ENCODE data around the gene TMEM89.

Gene TMEM89

GRCh38 chr3:48596157-48596556 is 25.4 kb downstream of the TMEM89 start:
- Histone ChIP-seq H3K9ac (ENCODE audit: low read length in 2 of 2) (no peak overlapping the region), H3K9me3 (ENCODE audit: control insufficient read depth in 2 of 2, low read length in 2 of 2) (no peaks in the 10 kb centered on the region), H3K27me3 (ENCODE audit: control insufficient read depth in 1 of 2, insufficient read depth in 2 of 2, low read length in 2 of 2) (peaks cover 0 to 2% of the 10 kb centered on the region in 2 donors), H3K27ac (ENCODE audit: low read length) (peak overlapping the region; percentile 94), H3K4me1 (ENCODE audit: control insufficient read depth, insufficient read depth, low read length) (peaks cover 58% of the 10 kb centered on the region), H3K4me3 (ENCODE audit: low read length in 2 of 2) (no peak overlapping the region), H3K36me3 (ENCODE audit: control insufficient read depth in 2 of 2, insufficient read depth in 2 of 2, low read length in 2 of 2) (peaks cover 23 to 25% of the 10 kb centered on the region in 2 donors)

GRCh38 chr3:48595526-48596121 is 25.9 kb downstream of the TMEM89 start:
- Histone ChIP-seq H3K9ac (ENCODE audit: low read length in 2 of 2) (peak overlapping the region in 1 of 2 donors; percentile 62), H3K27ac (ENCODE audit: low read length) (peak overlapping the region; percentile 94), H3K9me3 (ENCODE audit: control insufficient read depth in 2 of 2, low read length in 2 of 2) (no peaks in the 10 kb centered on the region), H3K36me3 (ENCODE audit: control insufficient read depth in 2 of 2, insufficient read depth in 2 of 2, low read length in 2 of 2) (peaks cover 18 to 20% of the 10 kb centered on the region in 2 donors), H3K27me3 (ENCODE audit: control insufficient read depth in 1 of 2, insufficient read depth in 2 of 2, low read length in 2 of 2) (peaks cover 0 to 2% of the 10 kb centered on the region in 2 donors), H3K4me3 (ENCODE audit: low read length in 2 of 2) (peak overlapping the region; percentile 7 to 69), H3K4me1 (ENCODE audit: control insufficient read depth, insufficient read depth, low read length) (peaks cover 56% of the 10 kb centered on the region)

- Histone ChIP-seq H3K4me1 (ENCODE audit: control insufficient read depth, insufficient read depth, low read length) (peaks cover 51% of the 10 kb centered on the region), H3K27me3 (ENCODE audit: control insufficient read depth in 1 of 2, insufficient read depth in 2 of 2, low read length in 2 of 2) (peaks cover 0 to 2% of the 10 kb centered on the region in 2 donors), H3K36me3 (ENCODE audit: control insufficient read depth in 2 of 2, insufficient read depth in 2 of 2, low read length in 2 of 2) (peaks cover 13 to 14% of the 10 kb centered on the region in 2 donors), H3K9ac (ENCODE audit: low read length in 2 of 2) (peak within 1 kb of the TSS; percentile 55 to 62), H3K4me3 (ENCODE audit: low read length in 2 of 2) (peak within 1 kb of the TSS; percentile 59 to 69), H3K9me3 (ENCODE audit: control insufficient read depth in 2 of 2, low read length in 2 of 2) (no peaks in the 10 kb centered on the region), H3K27ac (ENCODE audit: low read length) (peak within 1 kb of the TSS; percentile 94)
These were observed 26.5 kb downstream of the TMEM89 start, which contains the start of gene COL7A1 for GRCh38 chr3:48595075-48595525. Gene COL7A1 (minus strand): TSS chr3:48595329. CDS start chr3:48595159, 170 bp downstream.

- peaks cover 0 to 2% of the 10 kb centered on the region in 2 donors for H3K27me3 ChIP-seq (ENCODE audit: control insufficient read depth in 1 of 2, insufficient read depth in 2 of 2, low read length in 2 of 2)
- no peak overlapping the region for H3K27ac ChIP-seq (ENCODE audit: low read length)
- H3K9ac ChIP-seq (ENCODE audit: low read length in 2 of 2), result peak overlapping the region; percentile 55 to 62
- peaks cover 7 to 9% of the 10 kb centered on the region in 2 donors for H3K36me3 ChIP-seq (ENCODE audit: control insufficient read depth in 2 of 2, insufficient read depth in 2 of 2, low read length in 2 of 2)
- H3K4me3 ChIP-seq (ENCODE audit: low read length in 2 of 2), result peak overlapping the region; percentile 59 to 69
- peaks cover 45% of the 10 kb centered on the region for H3K4me1 ChIP-seq (ENCODE audit: control insufficient read depth, insufficient read depth, low read length)
- no peaks in the 10 kb centered on the region for H3K9me3 ChIP-seq (ENCODE audit: control insufficient read depth in 2 of 2, low read length in 2 of 2)
These were observed 27.0 kb downstream of the TMEM89 start for GRCh38 chr3:48594417-48595049.

- no peak overlapping the region for H3K4me3 ChIP-seq (ENCODE audit: low read length in 2 of 2)
- no peak overlapping the region for H3K9ac ChIP-seq (ENCODE audit: low read length in 2 of 2)
- peaks cover 2 to 4% of the 10 kb centered on the region in 2 donors for H3K36me3 ChIP-seq (ENCODE audit: control insufficient read depth in 2 of 2, insufficient read depth in 2 of 2, low read length in 2 of 2)
- H3K27ac ChIP-seq (ENCODE audit: low read length), result no peak overlapping the region
- H3K9me3 ChIP-seq (ENCODE audit: control insufficient read depth in 2 of 2, low read length in 2 of 2), result no peaks in the 10 kb centered on the region
- H3K4me1 ChIP-seq (ENCODE audit: control insufficient read depth, insufficient read depth, low read length), result peaks cover 34% of the 10 kb centered on the region
- peaks cover 0 to 2% of the 10 kb centered on the region in 2 donors for H3K27me3 ChIP-seq (ENCODE audit: control insufficient read depth in 1 of 2, insufficient read depth in 2 of 2, low read length in 2 of 2)
These were observed 28.2 kb downstream of the TMEM89 start for GRCh38 chr3:48593337-48593736.

GRCh38 chr3:48592519-48593087 is 29.0 kb downstream of the TMEM89 start:
- no peak overlapping the region for H3K9ac ChIP-seq (ENCODE audit: low read length in 2 of 2)
- H3K36me3 ChIP-seq (ENCODE audit: control insufficient read depth in 2 of 2, insufficient read depth in 2 of 2, low read length in 2 of 2), result peaks cover 2 to 3% of the 10 kb centered on the region in 2 donors
- peaks cover 27% of the 10 kb centered on the region for H3K4me1 ChIP-seq (ENCODE audit: control insufficient read depth, insufficient read depth, low read length)
- H3K27me3 ChIP-seq (ENCODE audit: control insufficient read depth in 1 of 2, insufficient read depth in 2 of 2, low read length in 2 of 2), result peaks cover 0 to 2% of the 10 kb centered on the region in 2 donors
- no peak overlapping the region for H3K27ac ChIP-seq (ENCODE audit: low read length)
- H3K9me3 ChIP-seq (ENCODE audit: control insufficient read depth in 2 of 2, low read length in 2 of 2), result no peaks in the 10 kb centered on the region
- H3K4me3 ChIP-seq (ENCODE audit: low read length in 2 of 2), result no peak overlapping the region

GRCh38 chr3:48591886-48592518 is 29.6 kb downstream of the TMEM89 start:
- Histone ChIP-seq H3K27me3 (ENCODE audit: control insufficient read depth in 1 of 2, insufficient read depth in 2 of 2, low read length in 2 of 2) (peaks cover 0 to 2% of the 10 kb centered on the region in 2 donors), H3K4me3 (ENCODE audit: low read length in 2 of 2) (no peak overlapping the region), H3K9me3 (ENCODE audit: control insufficient read depth in 2 of 2, low read length in 2 of 2) (no peaks in the 10 kb centered on the region), H3K4me1 (ENCODE audit: control insufficient read depth, insufficient read depth, low read length) (peaks cover 25% of the 10 kb centered on the region), H3K27ac (ENCODE audit: low read length) (no peak overlapping the region), H3K36me3 (ENCODE audit: control insufficient read depth in 2 of 2, insufficient read depth in 2 of 2, low read length in 2 of 2) (peaks cover 0 to 3% of the 10 kb centered on the region in 2 donors), H3K9ac (ENCODE audit: low read length in 2 of 2) (no peak overlapping the region)

GRCh38 chr3:48591436-48591835 is 30.1 kb downstream of the TMEM89 start:
- H3K9ac ChIP-seq (ENCODE audit: low read length in 2 of 2), result no peak overlapping the region
- peaks cover 21% of the 10 kb centered on the region for H3K4me1 ChIP-seq (ENCODE audit: control insufficient read depth, insufficient read depth, low read length)
- H3K27ac ChIP-seq (ENCODE audit: low read length), result no peak overlapping the region
- no peak overlapping the region for H3K4me3 ChIP-seq (ENCODE audit: low read length in 2 of 2)
- peaks cover 0 to 3% of the 10 kb centered on the region in 2 donors for H3K36me3 ChIP-seq (ENCODE audit: control insufficient read depth in 2 of 2, insufficient read depth in 2 of 2, low read length in 2 of 2)
- no peaks in the 10 kb centered on the region for H3K9me3 ChIP-seq (ENCODE audit: control insufficient read depth in 2 of 2, low read length in 2 of 2)
- peaks cover 0 to 2% of the 10 kb centered on the region in 2 donors for H3K27me3 ChIP-seq (ENCODE audit: control insufficient read depth in 1 of 2, insufficient read depth in 2 of 2, low read length in 2 of 2)

GRCh38 chr3:48588230-48588629 is 33.3 kb downstream of the TMEM89 start:
- Histone ChIP-seq H3K4me3 (ENCODE audit: low read length in 2 of 2) (no peak overlapping the region), H3K36me3 (ENCODE audit: control insufficient read depth in 2 of 2, insufficient read depth in 2 of 2, low read length in 2 of 2) (peaks cover 0 to 3% of the 10 kb centered on the region in 2 donors), H3K4me1 (ENCODE audit: control insufficient read depth, insufficient read depth, low read length) (no peaks in the 10 kb centered on the region), H3K9me3 (ENCODE audit: control insufficient read depth in 2 of 2, low read length in 2 of 2) (no peaks in the 10 kb centered on the region), H3K27me3 (ENCODE audit: control insufficient read depth in 1 of 2, insufficient read depth in 2 of 2, low read length in 2 of 2) (no peaks in the 10 kb centered on the region), H3K9ac (ENCODE audit: low read length in 2 of 2) (no peak overlapping the region), H3K27ac (ENCODE audit: low read length) (no peak overlapping the region)

GRCh38 chr3:48587686-48588085 is 33.9 kb downstream of the TMEM89 start:
- no peak overlapping the region for H3K4me3 ChIP-seq (ENCODE audit: low read length in 2 of 2)
- H3K9me3 ChIP-seq (ENCODE audit: control insufficient read depth in 2 of 2, low read length in 2 of 2), result no peaks in the 10 kb centered on the region
- H3K4me1 ChIP-seq (ENCODE audit: control insufficient read depth, insufficient read depth, low read length), result no peaks in the 10 kb centered on the region
- no peak overlapping the region for H3K9ac ChIP-seq (ENCODE audit: low read length in 2 of 2)
- H3K27me3 ChIP-seq (ENCODE audit: control insufficient read depth in 1 of 2, insufficient read depth in 2 of 2, low read length in 2 of 2), result no peaks in the 10 kb centered on the region
- peaks cover 0 to 3% of the 10 kb centered on the region in 2 donors for H3K36me3 ChIP-seq (ENCODE audit: control insufficient read depth in 2 of 2, insufficient read depth in 2 of 2, low read length in 2 of 2)
- H3K27ac ChIP-seq (ENCODE audit: low read length), result no peak overlapping the region
